RWPE1 (cell line): ENCODE measurements around the gene PTBP3.

Experiments used
- CTCF ChIA-PET: fragments of 350-600 bp; sonication (Branson Sonifier 250); formaldehyde crosslinking; extraction: SDS; loops from one replicate; lab custom pipeline; 2021; lab: Yijun Ruan, JAX
- POLR2A ChIA-PET: fragments of 400-600 bp; formaldehyde crosslinking; extraction: SDS; loops from one replicate; lab custom pipeline; 2020; ENCODE audit warnings: antibody characterized with exemption; ENCODE audit not compliant: low non-redundant PET; lab: Yijun Ruan, JAX
- DNase-seq: peaks from one replicate; pipeline ENCODE4 v3.0.0; 2012; ENCODE audit warnings: low spot score
- H3K27ac ChIP-seq: fragments of 450-650 bp; 2 replicates; pipeline ENCODE4 v1.5.1; 2017
- CTCF ChIP-seq: fragments of 450-650 bp; conservative IDR thresholded peaks from 2 replicates; pipeline ENCODE4 v1.5.1; 2017; ENCODE audit warnings: low read depth, mild to moderate bottlenecking

PTBP3 gene

GRCh38 chr9:112332977-112333638 lies at the start of gene PTBP3:
Gene PTBP3 (minus strand): TSS chr9:112333619. CDS start chr9:112297865, 35,754 bp downstream.
- CTCF ChIA-PET = interaction anchor here (0.5 to 4.1 kb wide), 11 partner anchors 19 to 579 kb away, joined by 3 to 34 read pairs (median 3); no protein-coding TSS in a partner anchor
- peak within 1 kb of the TSS; percentile 99 for H3K27ac ChIP-seq
- POLR2A ChIA-PET = interaction anchor here (0.7 to 1.0 kb wide), 4 partner anchors 159 to 220 kb away, joined by 3 to 4 read pairs (median 3); no protein-coding TSS in a partner anchor
- peak; percentile 89 for DNase-seq
- no peak for TF ChIP-seq CTCF

GRCh38 chr9:112382501-112383364 lies 49.3 kb upstream of the PTBP3 start:
- ChIA-PET CTCF (interaction anchor here (0.6 kb wide), 1 partner anchor 22 kb away, joined by 4 read pairs; no protein-coding TSS in a partner anchor), POLR2A (no interaction called here)
- no peak for DNase-seq
- no peak for TF ChIP-seq CTCF
- H3K27ac ChIP-seq = no peak overlapping the region

- ChIA-PET CTCF (interaction anchor here (0.6 kb wide), 1 partner anchor 22 kb away, joined by 4 read pairs; no protein-coding TSS in a partner anchor), POLR2A (no interaction called here)
- DNase-seq = no peak
- no peak for TF ChIP-seq CTCF
- H3K27ac ChIP-seq = peak overlapping the region; percentile 6; the same call in 1 of the 2 replicates
These were observed 48.6 kb upstream of the PTBP3 start for GRCh38 chr9:112382066-112382465.

GRCh38 chr9:112380825-112381221 lies 47.4 kb upstream of the PTBP3 start:
- no peak for DNase-seq
- CTCF ChIA-PET = interaction anchor here (0.7 kb wide), 1 partner anchor 287 kb away, joined by 5 read pairs; no protein-coding TSS in a partner anchor
- no peak for TF ChIP-seq CTCF
- POLR2A ChIA-PET = no interaction called here
- H3K27ac ChIP-seq = no peak overlapping the region

- H3K27ac ChIP-seq = peak within 1 kb of the TSS; percentile 97
- POLR2A ChIA-PET = interaction anchor here (0.6 to 1.2 kb wide), 3 partner anchors 106 to 908 kb away, joined by 3 to 5 read pairs (median 4); partner anchors contain the start of gene KIAA1958
- DNase-seq = peak; percentile 59
- CTCF ChIA-PET = interaction anchor here (0.6 to 1.5 kb wide), 7 partner anchors 106 to 782 kb away, joined by 3 to 5 read pairs (median 4); partner anchors contain the start of gene KIAA1958
- no peak for TF ChIP-seq CTCF
These were observed 46.8 kb upstream of the PTBP3 start, which contains the start of gene HSDL2 for GRCh38 chr9:112380102-112380824. Gene HSDL2 (plus strand): TSS chr9:112380108. CDS start chr9:112380164, 56 bp downstream.
